KMS-11 (cell line): ENCODE data around the gene NSUN2.

ENCODE experiments used
- H2AFZ ChIP-seq: fragments of 200-600 bp; sonication (generic); 2 replicates; pipeline ENCODE4 v1.6.1; 2016; ENCODE audit warnings: antibody characterized with exemption, mixed run types, low read depth
- H3K27ac ChIP-seq: fragments of 200-600 bp; sonication (generic); 2 replicates; pipeline ENCODE4 v1.6.1; 2016; ENCODE audit warnings: mild to moderate bottlenecking, mixed run types
- H3K27me3 ChIP-seq: fragments of 200-600 bp; sonication (generic); 2 replicates; pipeline ENCODE4 v1.6.1; 2017; ENCODE audit warnings: mild to moderate bottlenecking, low read depth, mixed run types, moderate library complexity; ENCODE audit not compliant: insufficient read depth
- H3K36me3 ChIP-seq: fragments of 200-600 bp; sonication (generic); 2 replicates; pipeline ENCODE4 v1.6.1; 2017; ENCODE audit warnings: mild to moderate bottlenecking, mixed run types; ENCODE audit not compliant: insufficient read depth
- H3K4me1 ChIP-seq: fragments of 200-600 bp; sonication (generic); 2 replicates; pipeline ENCODE4 v1.6.1; 2016; ENCODE audit warnings: mild to moderate bottlenecking, low read depth, mixed run types; ENCODE audit not compliant: poor library complexity, severe bottlenecking
- H3K4me2 ChIP-seq: fragments of 200-600 bp; sonication (generic); 2 replicates; pipeline ENCODE4 v1.7.0; 2016; ENCODE audit warnings: mild to moderate bottlenecking, mixed run types
- H3K4me3 ChIP-seq: fragments of 200-600 bp; sonication (generic); IDR thresholded peaks from 2 replicates; pipeline ENCODE4 v1.6.1; 2017; ENCODE audit warnings: low read depth, low read length, mixed read lengths; ENCODE audit not compliant: insufficient read depth
- H3K79me2 ChIP-seq: fragments of 200-600 bp; sonication (generic); 2 replicates; pipeline ENCODE4 v1.6.1; 2016; ENCODE audit warnings: low read depth, mixed run types; ENCODE audit not compliant: insufficient read depth
- H3K9ac ChIP-seq: fragments of 200-600 bp; sonication (generic); 2 replicates; pipeline ENCODE4 v1.6.1; 2016; ENCODE audit warnings: mild to moderate bottlenecking, mixed run types
- H4K20me1 ChIP-seq: fragments of 200-600 bp; sonication (generic); 2 replicates; pipeline ENCODE4 v1.6.1; 2016; ENCODE audit warnings: mild to moderate bottlenecking, mixed run types; ENCODE audit not compliant: insufficient read depth
- CTCF ChIP-seq: fragments of 200-600 bp; sonication (generic); conservative IDR thresholded peaks from 2 replicates; pipeline ENCODE4 v1.6.1; 2017; ENCODE audit warnings: low read depth, mild to moderate bottlenecking, antibody characterized with exemption, low read length, moderate library complexity, mixed read lengths

The NSUN2 gene

GRCh38 chr5:6592601-6593000, 40.2 kb downstream of the NSUN2 start:
- Histone ChIP-seq H3K9ac (no peak overlapping the region), H3K27me3 (no peaks in the 10 kb centered on the region), H3K4me1 (no peaks in the 10 kb centered on the region), H4K20me1 (no peaks in the 10 kb centered on the region), H2AFZ (no peak overlapping the region), H3K4me3 (no peak overlapping the region), H3K27ac (no peak overlapping the region), H3K79me2 (no peaks in the 10 kb centered on the region), H3K4me2 (no peak overlapping the region), H3K36me3 (no peaks in the 10 kb centered on the region)
- no peak for TF ChIP-seq CTCF

- TF ChIP-seq CTCF, result no peak
- Histone ChIP-seq H3K27me3 (no peaks in the 10 kb centered on the region), H3K4me2 (no peak overlapping the region), H3K27ac (no peak overlapping the region), H3K4me3 (no peak overlapping the region), H3K9ac (no peak overlapping the region), H3K36me3 (no peaks in the 10 kb centered on the region), H3K4me1 (no peaks in the 10 kb centered on the region), H2AFZ (no peak overlapping the region), H3K79me2 (no peaks in the 10 kb centered on the region), H4K20me1 (no peaks in the 10 kb centered on the region)
These were observed 41.1 kb downstream of the NSUN2 start for GRCh38 chr5:6591671-6592288.

GRCh38 chr5:6590581-6590980, 42.3 kb downstream of the NSUN2 start:
- H3K36me3 ChIP-seq, result no peaks in the 10 kb centered on the region
- H3K79me2 ChIP-seq, result no peaks in the 10 kb centered on the region
- H3K4me1 ChIP-seq, result no peaks in the 10 kb centered on the region
- no peaks in the 10 kb centered on the region for H3K27me3 ChIP-seq
- H3K9ac ChIP-seq, result no peak overlapping the region
- no peak overlapping the region for H3K4me2 ChIP-seq
- H3K4me3 ChIP-seq, result no peak overlapping the region
- H2AFZ ChIP-seq, result no peak overlapping the region
- H3K27ac ChIP-seq, result no peak overlapping the region
- no peak for TF ChIP-seq CTCF
- no peaks in the 10 kb centered on the region for H4K20me1 ChIP-seq

- Histone ChIP-seq H4K20me1 (no peaks in the 10 kb centered on the region), H3K27ac (no peak overlapping the region), H3K36me3 (no peaks in the 10 kb centered on the region), H3K9ac (no peak overlapping the region), H3K79me2 (no peaks in the 10 kb centered on the region), H3K4me2 (no peak overlapping the region), H3K4me3 (no peak overlapping the region), H2AFZ (no peak overlapping the region), H3K27me3 (no peaks in the 10 kb centered on the region), H3K4me1 (no peaks in the 10 kb centered on the region)
- no peak for TF ChIP-seq CTCF
These were observed 45.7 kb downstream of the NSUN2 start for GRCh38 chr5:6587171-6587570.
